CD4-positive, alpha-beta T cell treated with Interleukin-4 for 1 hour (primary cell): ENCODE measurements around the gene KLF4.

Source experiments
- DNase-seq, 2 donors: peaks; one replicate each; pipeline ENCODE4 v3.0.0-alpha.2; 2020 to 2022

Gene KLF4

GRCh38 chr9:107447834-107448233 lies 41.7 kb downstream of the KLF4 start:
- DNase-seq = no peak

DNA sequence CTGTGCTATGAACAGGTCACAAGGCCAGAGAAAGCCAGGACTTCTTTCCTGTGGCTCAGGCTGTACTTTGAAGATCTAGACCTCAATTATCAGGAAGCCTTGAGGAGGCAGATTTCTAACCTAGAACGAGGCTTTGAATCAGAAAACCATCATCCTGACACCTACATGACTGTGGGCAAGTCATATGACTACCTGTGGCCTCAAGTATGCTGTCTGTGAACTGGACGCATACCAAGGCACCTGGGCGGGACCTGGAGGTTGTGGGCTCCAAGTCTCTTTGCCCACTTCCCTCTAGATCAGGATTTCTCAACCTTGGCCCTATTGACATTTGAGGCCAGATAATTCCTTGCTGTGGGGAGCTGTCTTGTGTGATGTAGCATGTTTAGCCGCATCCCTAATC lies 42.5 kb downstream of the KLF4 start:
- no peak for DNase-seq

DNA sequence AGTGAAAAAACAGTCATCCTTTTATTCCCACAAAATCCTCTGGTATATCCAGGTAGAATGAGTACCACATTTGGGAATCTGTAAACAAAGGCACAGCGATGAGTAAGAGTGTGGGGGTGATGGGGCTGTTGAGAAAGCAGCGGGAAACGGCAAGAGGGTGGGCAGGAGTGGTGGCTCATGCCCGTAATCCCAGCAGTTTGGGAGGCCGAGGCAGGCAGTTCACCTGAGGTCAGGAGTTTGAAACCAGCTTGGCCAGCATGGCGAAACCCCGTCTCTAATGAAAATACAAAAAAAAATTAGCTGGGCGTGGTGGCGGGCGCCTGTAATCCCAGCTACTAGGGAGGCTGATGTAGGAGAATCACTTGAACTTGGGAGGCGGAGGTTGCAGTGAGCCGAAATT lies 43.1 kb downstream of the KLF4 start:
- DNase-seq = no peak

DNA sequence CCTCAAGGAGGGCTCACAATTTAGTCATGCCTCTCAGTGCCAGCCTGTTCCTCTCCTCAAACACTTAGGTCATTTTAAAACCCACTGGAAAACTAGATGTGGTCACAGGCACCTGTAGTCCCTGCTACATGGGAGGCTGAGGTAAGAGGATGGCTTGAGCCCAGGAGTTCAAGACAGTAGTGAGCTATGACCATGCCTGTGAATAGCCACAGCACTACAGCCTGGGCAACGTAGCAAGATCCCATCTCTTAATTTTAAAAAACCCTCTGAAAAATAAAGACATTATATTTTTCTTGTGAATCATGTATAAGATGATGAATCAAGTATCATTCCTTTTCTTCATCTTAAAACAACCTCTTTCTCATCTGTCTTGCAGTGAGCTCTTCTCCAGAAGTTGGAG lies 45.8 kb downstream of the KLF4 start:
- no peak for DNase-seq

GRCh38 chr9:107439991-107440456 lies 49.5 kb downstream of the KLF4 start:
- no peak for DNase-seq

GRCh38 chr9:107438211-107439031 lies 51.1 kb downstream of the KLF4 start:
- no peak for DNase-seq

DNA sequence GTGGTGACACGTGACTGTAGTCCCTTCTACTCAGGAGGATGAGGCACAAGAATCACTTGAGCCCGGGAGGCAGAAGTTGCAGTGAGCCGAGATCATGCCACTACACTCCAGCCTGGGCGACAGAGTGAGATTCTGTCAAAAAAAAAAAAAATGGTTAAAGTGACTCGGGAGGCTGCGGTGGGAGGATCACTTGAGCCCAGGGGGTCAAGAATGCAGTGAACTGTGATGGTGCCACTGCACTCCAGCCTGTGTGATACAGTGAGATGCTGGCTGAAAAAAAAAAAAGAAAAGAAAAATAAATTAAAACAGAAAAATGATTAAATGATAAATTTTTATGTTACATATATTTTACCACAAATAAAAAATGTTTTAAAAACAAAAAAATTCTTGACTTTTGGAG lies 51.9 kb downstream of the KLF4 start:
- DNase-seq = no peak

DNA sequence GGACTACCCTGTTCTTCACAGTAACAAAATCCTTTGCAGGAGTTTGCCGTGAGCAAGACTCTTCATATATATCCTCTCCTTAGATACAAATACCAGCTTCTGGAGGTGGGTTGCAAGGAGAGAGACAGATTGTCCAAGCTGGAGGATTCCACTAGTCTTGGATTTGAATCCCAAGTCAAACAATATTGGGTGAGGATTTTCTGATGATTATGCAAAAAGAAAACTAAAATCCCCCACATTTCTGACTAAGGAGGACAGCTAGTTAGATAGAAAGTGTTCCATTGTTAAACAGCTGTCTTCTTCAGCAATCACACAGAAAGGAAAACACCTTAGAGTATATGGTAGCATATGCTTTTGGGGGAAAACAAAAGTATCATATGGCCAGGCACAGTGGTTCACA lies 54.2 kb downstream of the KLF4 start:
- DNase-seq = no peak
